SK-N-SH (cell line): ENCODE results near the gene CFAP99. TPM values are rescaled to one million over a fixed set of nuclear protein-coding genes. Genes with fewer than 3 reads are reported as not detected.

ENCODE experiments used
- CTCF ChIA-PET: fragments of 300-600, 350-600 bp; formaldehyde crosslinking; extraction: SDS; loops from one replicate; lab custom pipeline; 2021; lab: Yijun Ruan, JAX
- POLR2A ChIA-PET: fragments of 350-600 bp; sonication (Branson Sonifier 250); formaldehyde crosslinking; extraction: SDS; loops from one replicate; lab custom pipeline; 2020; ENCODE audit warnings: antibody characterized with exemption, inconsistent platforms; lab: Yijun Ruan, JAX
- DNase-seq: peaks from one replicate; pipeline ENCODE4 v3.0.0; 2012
- H2AFZ ChIP-seq: fragments of 200-600 bp; sonication (generic); 2 replicates; pipeline ENCODE4 v1.8.1; 2016; ENCODE audit warnings: antibody characterized with exemption, mild to moderate bottlenecking, low read depth
- H3F3A ChIP-seq: fragments of 200-600 bp; sonication (generic); replicated peaks from 2 replicates; pipeline ENCODE3; 2016; ENCODE audit warnings: antibody characterized with exemption, mild to moderate bottlenecking; ENCODE audit not compliant: insufficient read depth
- H3K27ac ChIP-seq, 2 experiments: fragments of 200-500 bp in 1 of 2; fragments of 200-600 bp in 1 of 2; sonication (Bioruptor generic) in 1 of 2; sonication (generic), shearing (Covaris generic) in 1 of 2; 2 replicates each; pipeline versions ENCODE4 v1.5.1 to v1.6.1; 2014 to 2016; ENCODE audit warnings: low read depth in 2 of 2, inconsistent platforms in 1 of 2, low read length in 1 of 2, mild to moderate bottlenecking in 1 of 2, mixed read lengths in 1 of 2
- H3K27me3 ChIP-seq: fragments of 200-600 bp; sonication (generic), shearing (Covaris generic); 2 replicates; pipeline ENCODE4 v1.6.1; 2016; ENCODE audit warnings: mixed run types; ENCODE audit not compliant: insufficient read depth
- H3K36me3 ChIP-seq, 2 experiments: fragments of 200-500 bp in 1 of 2; fragments of 200-600 bp in 1 of 2; sonication (Bioruptor generic) in 1 of 2; sonication (generic) in 1 of 2; replicated peaks in 1 of 2; 2 replicates each; pipeline versions ENCODE3 to v1.5.1; 2014 to 2016; ENCODE audit warnings: low read length in 1 of 2, mild to moderate bottlenecking in 1 of 2; ENCODE audit not compliant: insufficient read depth in 2 of 2, control insufficient read depth in 1 of 2
- H3K4me1 ChIP-seq, 2 experiments: fragments of 200-500 bp in 1 of 2; fragments of 200-600 bp in 1 of 2; sonication (Bioruptor generic) in 1 of 2; sonication (generic), shearing (Covaris generic) in 1 of 2; 2 replicates each; pipeline versions ENCODE4 v1.5.1 to v1.6.1; 2014 to 2016; ENCODE audit warnings: low read depth in 1 of 2, low read length in 1 of 2, mixed run types in 1 of 2; ENCODE audit not compliant: insufficient read depth in 2 of 2, control insufficient read depth in 1 of 2
- H3K4me2 ChIP-seq: fragments of 200-600 bp; sonication (generic), shearing (Covaris generic); 2 replicates; pipeline ENCODE4 v1.6.1; 2017; ENCODE audit warnings: mixed run types
- H3K4me3 ChIP-seq, 2 experiments: fragments of 200-500 bp in 1 of 2; fragments of 200-600 bp in 1 of 2; sonication (Bioruptor generic) in 1 of 2; sonication (generic), shearing (Covaris generic) in 1 of 2; 2 replicates each; pipeline versions ENCODE4 v1.5.1 to v1.8.1; 2014 to 2016; ENCODE audit warnings: low read depth in 2 of 2, inconsistent platforms in 1 of 2, low read length in 1 of 2, mild to moderate bottlenecking in 1 of 2, mixed read lengths in 1 of 2, moderate library complexity in 1 of 2
- H3K79me2 ChIP-seq: fragments of 200-600 bp; sonication (generic); 2 replicates; pipeline ENCODE4 v1.8.1; 2017; ENCODE audit warnings: mild to moderate bottlenecking; ENCODE audit not compliant: insufficient read depth
- H3K9ac ChIP-seq: fragments of 200-600 bp; sonication (generic); 2 replicates; pipeline ENCODE4 v1.6.1; 2017; ENCODE audit warnings: mixed run types
- H3K9me2 ChIP-seq: fragments of 200-600 bp; sonication (generic); 2 replicates; pipeline ENCODE4 v1.6.1; 2017; ENCODE audit warnings: mixed run types
- H3K9me3 ChIP-seq: fragments of 200-600 bp; sonication (generic); 2 replicates; pipeline ENCODE4 v1.6.1; 2017; ENCODE audit warnings: mixed run types, mild to moderate bottlenecking, moderate library complexity
- H4K20me1 ChIP-seq: fragments of 200-600 bp; sonication (generic); 2 replicates; pipeline ENCODE4 v1.6.1; 2017; ENCODE audit warnings: mild to moderate bottlenecking, mixed run types; ENCODE audit not compliant: insufficient read depth
- CHD2 ChIP-seq: fragments of 150-350 bp; IDR thresholded peaks from 2 replicates; pipeline ENCODE4 v1.6.1; 2018; ENCODE audit warnings: low read length; ENCODE audit not compliant: partially characterized antibody
- CTCF ChIP-seq: fragments of 200-600 bp; sonication (generic); IDR thresholded peaks from 2 replicates; pipeline ENCODE4 v1.6.1; 2017; ENCODE audit warnings: antibody characterized with exemption, mild to moderate bottlenecking, moderate library complexity
- ELF1 ChIP-seq: IDR thresholded peaks from 2 replicates; pipeline ENCODE4 v1.4.0; 2012
- EP300 ChIP-seq, 2 experiments: IDR thresholded peaks; 2 replicates each; pipeline versions ENCODE4 v1.4.0 to v1.6.1; 2012; ENCODE audit warnings: borderline replicate concordance in 1 of 2, low read depth in 1 of 2, low read length in 1 of 2
- EZH2phosphoT487 ChIP-seq: fragments of 200-600 bp; sonication (generic); IDR thresholded peaks from 2 replicates; pipeline ENCODE4 v1.6.1; 2017; ENCODE audit warnings: low read depth, mixed run types, mild to moderate bottlenecking, antibody characterized with exemption, moderate library complexity, borderline replicate concordance
- FOXJ3 ChIP-seq: sonication (generic); formaldehyde crosslinking; IDR thresholded peaks from 2 replicates; pipeline ENCODE4 v1.5.1; 2020; ENCODE audit warnings: mild to moderate bottlenecking, missing genetic modification reagents
- GABPA ChIP-seq: IDR thresholded peaks from 2 replicates; pipeline ENCODE4 v1.4.0; 2012; ENCODE audit warnings: low read depth, mild to moderate bottlenecking
- IRF3 ChIP-seq: fragments of 150-350 bp; IDR thresholded peaks from 2 replicates; pipeline ENCODE4 v1.6.1; 2016; ENCODE audit warnings: mild to moderate bottlenecking, low read depth, low read length
- MAX ChIP-seq: IDR thresholded peaks from 2 replicates; pipeline ENCODE4 v1.4.0; 2012; ENCODE audit warnings: low read depth
- MEF2A ChIP-seq: IDR thresholded peaks from 2 replicates; pipeline ENCODE4 v1.4.0; 2012; ENCODE audit warnings: low read depth, borderline replicate concordance
- MXI1 ChIP-seq: IDR thresholded peaks from 2 replicates; pipeline ENCODE4 v1.6.1; 2012; ENCODE audit warnings: mild to moderate bottlenecking, low read depth, low read length, improper control_type of control experiment
- POLR2AphosphoS5 ChIP-seq: IDR thresholded peaks from 2 replicates; pipeline ENCODE4 v1.6.1; 2012; ENCODE audit warnings: low read depth, low read length
- RFX5 ChIP-seq: IDR thresholded peaks from 2 replicates; pipeline ENCODE4 v1.6.1; 2012; ENCODE audit warnings: mild to moderate bottlenecking, improper control_type of control experiment, low read length
- SMC3 ChIP-seq: IDR thresholded peaks from 2 replicates; pipeline ENCODE4 v1.6.1; 2012; ENCODE audit warnings: low read depth, low read length, improper control_type of control experiment
- TAF1 ChIP-seq: IDR thresholded peaks from 2 replicates; pipeline ENCODE4 v1.6.1; 2012; ENCODE audit warnings: low read depth, mild to moderate bottlenecking, low read length, moderate library complexity, borderline replicate concordance
- TEAD4 ChIP-seq: IDR thresholded peaks from 2 replicates; pipeline ENCODE4 v1.4.0; 2012; ENCODE audit warnings: mild to moderate bottlenecking, borderline replicate concordance; ENCODE audit not compliant: insufficient read depth
- USF1 ChIP-seq: IDR thresholded peaks from 2 replicates; pipeline ENCODE4 v1.4.0; 2012; ENCODE audit warnings: low read depth, borderline replicate concordance
- USF2 ChIP-seq: fragments of 150-350 bp; IDR thresholded peaks from 2 replicates; pipeline ENCODE4 v1.6.1; 2017; ENCODE audit warnings: antibody characterized with exemption, low read length, low read depth, borderline replicate concordance
- ZBTB33 ChIP-seq: IDR thresholded peaks from 2 replicates; pipeline ENCODE4 v1.4.0; 2012; ENCODE audit warnings: low read depth, borderline replicate concordance
- WGBS: methylation state at CpG from one replicate; pipeline ENCODE4 v1.1.6; 2017; ENCODE audit warnings: low lambda C conversion rate; 5-methylcytosine and 5-hydroxymethylcytosine counted together
- polyA plus RNA-seq, 3 experiments: library from polyadenylated mRNA; depleted of rRNA; stranded (reverse); fragments of >200 nt; gene quantifications; 2 replicates each; pipeline ENCODE4 v1.2.3, GENCODE V29; 2012

CFAP99 gene
- polyA plus RNA-seq, 1 of the 3 experiments (the other 2 are of a cell fraction): 0.13 TPM

GRCh38 chr4:2489081-2489805 is 70.5 kb downstream of the CFAP99 start:
- Histone ChIP-seq H3K4me3 (no peak overlapping the region), H3F3A (peaks cover 3% of the 10 kb centered on the region), H3K27ac (no peak overlapping the region), H3K9me3 (no peaks in the 10 kb centered on the region), H3K79me2 (peaks cover 100% of the 10 kb centered on the region), H4K20me1 (peaks cover 85% of the 10 kb centered on the region), H3K27me3 (no peaks in the 10 kb centered on the region), H3K9ac (no peak overlapping the region), H3K4me1 (peaks cover 0 to 6% of the 10 kb centered on the region in 2 experiments; a peak in 2 of 4 replicates), H3K9me2 (no peaks in the 10 kb centered on the region), H3K36me3 (peaks cover 26 to 31% of the 10 kb centered on the region in 2 experiments), H3K4me2 (no peak overlapping the region), H2AFZ (no peak overlapping the region)
- WGBS: 92% methylated on average over 17 of the region's 20 CpGs
- no peak for DNase-seq
- ChIA-PET CTCF (no interaction called here), POLR2A (no interaction called here)
- TF ChIP-seq GABPA (no peak), USF2 (no peak), CTCF (no peak), EP300 (IDR thresholded peaks at IDR 0.05; ENCODE audit: borderline replicate concordance in 1 of 2, low read depth in 1 of 2, low read length in 1 of 2) (no peak), CHD2 (no peak), IRF3 (no peak), MXI1 (no peak), SMC3 (no peak), ELF1 (no peak), MAX (no peak), POLR2AphosphoS5 (no peak), USF1 (no peak), TEAD4 (no peak), MEF2A (no peak), ZBTB33 (no peak), TAF1 (no peak), EZH2phosphoT487 (no peak), FOXJ3 (CRISPR knock-in tag) (no peak), RFX5 (no peak)
